ENCODE measurements around the gene C2CD2. TPM values are rescaled to one million over a fixed set of nuclear protein-coding genes. Genes with fewer than 3 reads are reported as not detected.

The C2CD2 gene
- total RNA-seq, 6 donors from 2014 or later, result 9.6 to 34.6 (median 22.0) TPM

GRCh38 chr21:41885341-41886024 is 68.3 kb downstream of the C2CD2 start:
- ATAC-seq (ENCODE audit: low FRiP score in 2 of 2) (no peak), DNase-seq (no peak)
- H3K36me3 ChIP-seq, result peaks cover 0 to 3% (median 0%) of the 10 kb centered on the region in 4 donors
- WGBS, 2 donors, result 59 to 67% methylated on average over 22 of the region's 22 CpGs
- H3K27me3 ChIP-seq, result no peaks in the 10 kb centered on the region
- no peaks in the 10 kb centered on the region for H3K9me3 ChIP-seq
- no peak overlapping the region for H3K4me3 ChIP-seq
- H3K4me1 ChIP-seq, result no peaks in the 10 kb centered on the region
- TF ChIP-seq POLR2AphosphoS5 (IDR thresholded peaks at IDR 0.05), result no peak
- no peak for TF ChIP-seq POLR2A (IDR thresholded peaks at IDR 0.05)
- no peak for TF ChIP-seq CTCF (IDR thresholded peaks at IDR 0.05)
- TF ChIP-seq EP300 (IDR thresholded peaks at IDR 0.05), result no peak
- no peak overlapping the region for H3K27ac ChIP-seq

GRCh38 chr21:41884501-41885030 is 69.3 kb downstream of the C2CD2 start:
- TF ChIP-seq POLR2AphosphoS5 (IDR thresholded peaks at IDR 0.05) (no peak), CTCF (IDR thresholded peaks at IDR 0.05) (no peak), EP300 (IDR thresholded peaks at IDR 0.05) (no peak), POLR2A (IDR thresholded peaks at IDR 0.05) (no peak)
- DNase-seq, result no peak

GRCh38 chr21:41883582-41883981 is 70.2 kb downstream of the C2CD2 start:
- TF ChIP-seq EP300 (IDR thresholded peaks at IDR 0.05) (no peak), CTCF (IDR thresholded peaks at IDR 0.05) (no peak), POLR2AphosphoS5 (IDR thresholded peaks at IDR 0.05) (no peak), POLR2A (IDR thresholded peaks at IDR 0.05) (no peak)
- DNase-seq, result no peak
- H3K27ac ChIP-seq, result no peak overlapping the region
- H3K4me1 ChIP-seq, result peaks cover 0 to 9% (median 6%) of the 10 kb centered on the region in 4 donors
- H3K36me3 ChIP-seq, result peaks cover 0 to 3% (median 0%) of the 10 kb centered on the region in 4 donors
- 95% methylated on average over 5 of the region's 5 CpGs for WGBS, 2 donors
- no peak for ATAC-seq (ENCODE audit: low FRiP score in 2 of 2)
- H3K4me3 ChIP-seq, result no peak overlapping the region
- no peaks in the 10 kb centered on the region for H3K9me3 ChIP-seq
- no peaks in the 10 kb centered on the region for H3K27me3 ChIP-seq

More at GRCh38 chr21:41884501-41885030, 69.3 kb downstream of the C2CD2 start:
- WGBS, 2 donors, result 83 to 90% methylated on average over 18 to 19 of the region's 19 CpGs
- Histone ChIP-seq H3K4me3 (no peak overlapping the region), H3K4me1 (peaks cover 0 to 8% (median 6%) of the 10 kb centered on the region in 4 donors), H3K36me3 (peaks cover 0 to 3% (median 0%) of the 10 kb centered on the region in 4 donors), H3K27ac (no peak overlapping the region), H3K27me3 (no peaks in the 10 kb centered on the region), H3K9me3 (no peaks in the 10 kb centered on the region)
- ATAC-seq (ENCODE audit: low FRiP score in 2 of 2), result peak; percentile 28 to 31

GRCh38 chr21:41881051-41881450 is 72.8 kb downstream of the C2CD2 start:
- no peak overlapping the region for H3K27ac ChIP-seq
- H3K27me3 ChIP-seq, result no peaks in the 10 kb centered on the region
- H3K9me3 ChIP-seq, result no peaks in the 10 kb centered on the region
- DNase-seq, result no peak
- no peak for ATAC-seq (ENCODE audit: low FRiP score in 2 of 2)
- TF ChIP-seq POLR2A (IDR thresholded peaks at IDR 0.05) (no peak), CTCF (IDR thresholded peaks at IDR 0.05) (no peak), POLR2AphosphoS5 (IDR thresholded peaks at IDR 0.05) (no peak), EP300 (IDR thresholded peaks at IDR 0.05) (no peak)
- WGBS, 2 donors, result 83 to 88% methylated on average over 6 of the region's 6 CpGs
- no peaks in the 10 kb centered on the region for H3K36me3 ChIP-seq
- H3K4me1 ChIP-seq, result peaks cover 10 to 26% (median 19%) of the 10 kb centered on the region in 4 donors
- no peak overlapping the region for H3K4me3 ChIP-seq
